NCI-H187 (cell line): Measurements from ENCODE around the gene LMTK2.

Experiments used
- DNase-seq, 2 experiments: peaks; one replicate each; lab custom pipeline; 2025; lab: John Stamatoyannopoulos, UW

Gene LMTK2

DNA sequence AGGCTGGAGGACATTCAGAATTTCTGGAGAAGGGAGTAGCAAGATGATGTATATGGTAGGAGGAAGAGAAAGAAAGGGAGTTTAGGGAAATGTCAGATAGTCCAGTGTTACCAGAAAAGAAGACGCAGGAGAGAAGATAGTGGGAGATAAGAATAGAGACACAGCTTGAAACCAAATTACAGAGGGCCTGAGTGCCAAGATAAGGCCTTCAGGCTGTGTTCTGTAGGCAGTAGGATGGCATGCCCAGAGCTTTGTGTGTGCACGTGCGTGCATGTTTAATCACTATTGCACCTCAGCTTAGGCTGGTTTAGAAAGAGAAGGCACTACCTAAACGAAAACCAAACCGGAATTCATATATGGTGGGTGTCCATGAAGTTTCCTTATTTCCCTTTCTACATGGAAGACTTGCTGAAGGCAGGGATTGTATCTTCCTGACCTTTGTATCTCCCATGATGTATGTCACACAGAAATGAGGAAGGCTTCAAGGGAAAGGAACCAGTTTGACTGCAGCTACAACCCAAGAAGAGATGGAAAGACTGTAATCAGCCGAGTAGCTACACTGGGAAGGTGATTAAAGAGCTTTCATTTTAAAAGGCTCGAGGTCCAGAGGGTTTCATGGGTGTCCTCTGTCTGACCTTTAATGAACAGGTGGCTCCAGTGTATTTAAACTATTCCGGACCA is 68.7 kb downstream of the LMTK2 start:
- DNase-seq, result no peak

DNA sequence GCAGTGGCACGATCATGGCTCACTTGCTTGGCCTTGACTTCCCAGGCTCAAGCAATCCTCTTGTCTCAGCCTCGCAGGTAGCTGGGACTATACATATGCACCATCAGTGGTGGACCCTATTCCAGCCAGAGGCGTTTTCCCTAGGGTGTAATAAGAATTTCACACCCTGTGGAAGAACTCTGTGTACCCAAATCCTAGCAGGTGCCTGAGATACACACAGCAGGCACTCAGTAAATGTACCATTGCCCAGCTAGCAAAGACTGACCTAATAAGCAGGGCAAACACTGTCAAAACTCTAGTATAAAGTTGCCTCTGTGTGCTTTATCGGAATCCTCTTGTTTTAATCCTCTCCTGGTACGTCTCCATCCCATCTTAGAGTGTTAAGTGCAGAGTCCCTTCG is 70.9 kb downstream of the LMTK2 start:
- DNase-seq, result no peak

DNA sequence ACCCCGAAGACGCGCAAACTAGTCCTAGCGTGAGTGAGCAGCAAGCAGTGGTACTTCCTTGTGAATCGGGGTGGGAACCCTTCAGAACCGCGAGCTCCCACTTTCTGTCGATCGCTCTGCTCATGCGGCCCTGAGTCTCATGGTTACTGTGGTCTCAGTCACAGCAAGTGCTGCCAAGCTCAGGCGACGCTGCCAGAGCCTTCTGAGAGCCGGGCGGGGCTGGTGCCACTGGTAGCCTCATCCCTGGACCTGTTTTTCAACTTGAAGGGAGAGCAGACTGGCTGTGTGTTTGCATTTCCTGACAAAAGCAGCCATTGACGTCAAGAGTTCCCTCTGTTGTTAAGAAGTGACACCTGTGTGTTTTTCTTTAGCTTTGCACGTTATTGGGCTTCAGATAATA is 71.7 kb downstream of the LMTK2 start:
- no peak for DNase-seq

DNA sequence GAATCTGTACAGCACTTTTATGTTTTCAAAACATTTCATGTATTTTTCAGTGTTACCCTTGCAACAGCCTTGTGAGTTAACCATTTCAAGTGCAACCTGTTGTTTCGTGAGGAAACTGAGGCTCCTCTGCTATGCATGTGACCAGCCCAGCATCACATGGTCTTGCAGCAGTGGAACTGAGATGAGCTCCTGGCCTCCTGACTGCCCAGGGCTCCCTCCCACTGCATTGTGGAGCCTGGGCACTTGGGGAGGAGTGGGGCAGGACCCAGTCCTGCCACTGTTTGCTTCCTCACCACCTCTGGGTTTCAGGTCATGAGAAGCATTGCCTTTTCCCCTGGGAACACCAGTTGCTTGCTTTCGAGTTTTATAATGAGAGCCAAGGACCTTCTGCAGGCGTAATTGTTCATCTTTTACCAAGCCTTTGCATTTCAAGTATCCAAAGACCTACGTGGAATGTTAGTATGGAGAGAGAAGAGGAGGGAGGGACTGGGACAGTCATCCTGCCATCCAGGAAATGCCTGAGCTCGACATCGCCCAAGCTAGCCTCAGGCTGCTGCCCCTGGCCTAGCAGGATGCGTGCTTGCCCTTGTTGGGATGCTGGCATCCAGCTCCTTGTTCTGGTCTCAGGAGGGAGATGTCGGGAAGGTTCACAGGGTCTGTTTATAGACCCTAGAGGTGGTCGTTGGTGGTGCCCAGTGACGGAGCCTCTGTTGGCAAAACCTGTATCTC is 72.3 kb downstream of the LMTK2 start:
- DNase-seq, result no peak

DNA sequence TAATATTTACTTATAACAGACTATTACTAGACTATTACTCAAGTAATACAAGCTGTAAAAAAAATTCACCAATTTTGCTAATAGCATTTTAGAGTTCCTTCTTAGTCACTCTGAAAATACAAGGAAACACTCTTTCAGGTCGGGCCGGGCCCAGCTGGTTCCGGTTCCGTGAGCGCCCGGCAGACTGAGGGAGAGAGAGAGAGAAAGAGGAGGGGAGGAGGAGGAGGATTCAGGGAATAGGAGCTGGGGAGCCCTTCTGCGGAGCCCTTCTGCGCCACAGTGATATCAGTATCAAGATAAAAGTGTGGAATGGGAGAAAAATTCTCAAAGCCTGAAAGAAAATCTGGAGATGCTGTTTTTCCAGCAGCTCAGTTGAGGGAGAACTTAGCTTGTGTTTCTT is 74.1 kb downstream of the LMTK2 start:
- no peak for DNase-seq

DNA sequence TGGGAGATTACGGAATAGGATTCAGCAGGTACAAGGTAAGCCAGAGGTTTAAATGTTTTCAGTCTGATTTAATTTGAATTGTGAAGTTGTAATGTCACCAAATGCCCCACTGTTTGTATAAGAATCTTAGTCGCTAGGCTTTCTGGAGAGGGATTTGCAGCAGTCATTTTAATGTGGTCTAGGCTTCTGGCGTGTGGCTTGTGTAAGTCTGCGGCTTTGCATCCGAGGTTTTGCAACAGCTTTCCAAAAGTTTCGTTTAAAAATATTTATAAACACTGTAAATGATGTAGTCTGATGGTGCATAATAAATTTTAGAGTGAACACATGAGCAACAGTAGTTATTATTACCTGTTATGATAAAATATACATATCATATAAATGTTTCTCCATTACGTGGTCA is 78.4 kb downstream of the LMTK2 start:
- no peak for DNase-seq

DNA sequence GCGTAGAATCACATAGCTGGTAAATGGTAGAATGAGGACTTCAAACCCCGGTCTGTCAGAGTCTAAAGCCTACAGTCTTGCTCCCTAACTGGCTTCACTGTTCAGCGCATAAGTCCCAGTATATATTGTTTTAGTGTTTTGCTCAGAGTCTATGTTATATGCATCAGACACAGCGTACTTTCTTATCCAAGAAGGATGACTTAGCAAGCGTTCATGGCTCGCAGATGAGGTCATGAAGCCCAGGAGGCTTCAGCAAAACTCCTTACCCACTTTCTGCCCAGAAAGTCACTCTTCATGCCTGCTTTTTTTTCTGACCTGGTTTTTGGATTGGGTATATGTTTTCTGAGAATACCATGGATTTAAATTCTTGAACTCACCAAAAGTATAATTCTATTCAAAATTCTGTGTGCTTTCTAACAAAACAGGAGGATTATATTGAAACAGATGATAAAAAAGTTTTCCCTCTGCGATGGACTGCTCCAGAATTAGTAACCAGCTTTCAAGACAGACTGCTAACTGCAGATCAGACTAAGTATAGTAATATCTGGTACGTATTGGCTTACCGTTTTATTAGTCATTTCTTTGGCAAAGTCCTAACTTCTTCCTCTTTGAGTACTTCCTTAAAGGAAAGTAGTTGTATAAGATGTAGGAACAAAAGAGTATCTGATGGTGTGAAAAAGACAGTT is 79.9 kb downstream of the LMTK2 start:
- no peak for DNase-seq

DNA sequence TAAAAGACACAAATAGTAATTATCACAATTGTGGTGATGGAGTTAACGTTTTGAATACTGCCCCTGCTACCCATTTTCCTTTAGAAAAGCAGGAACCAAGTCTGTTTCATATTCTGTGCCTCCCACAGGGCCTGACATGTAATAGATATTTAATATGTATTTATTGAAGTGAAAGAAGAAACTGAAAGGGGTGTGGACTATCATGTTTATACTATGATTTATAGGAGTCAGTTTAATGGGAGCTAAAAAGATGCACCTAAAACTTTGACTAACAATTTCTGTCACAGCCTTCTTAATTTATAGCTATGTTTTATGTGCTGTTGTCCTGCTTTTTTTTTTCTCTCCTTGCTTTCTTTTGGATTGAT is 80.5 kb downstream of the LMTK2 start:
- no peak for DNase-seq

DNA sequence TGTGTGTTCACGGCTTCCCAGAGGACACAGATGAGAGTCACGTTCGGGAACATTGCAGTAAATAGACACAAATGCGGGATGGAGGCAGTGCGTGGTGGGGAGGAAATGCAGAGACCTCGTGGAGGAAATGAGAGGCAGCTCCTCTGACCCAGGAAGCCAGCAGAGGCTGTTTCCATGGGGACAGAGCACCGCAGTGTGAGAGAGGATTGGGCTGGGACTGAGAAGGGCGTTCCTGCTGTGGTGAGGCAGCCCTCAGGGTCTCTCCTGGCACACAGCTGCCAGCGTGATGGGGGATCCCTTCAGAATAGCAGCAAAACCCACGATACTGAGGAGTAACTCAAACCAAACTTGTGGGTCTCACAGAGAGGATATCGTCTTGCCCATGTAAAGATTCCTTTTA is 82.9 kb downstream of the LMTK2 start:
- no peak for DNase-seq

DNA sequence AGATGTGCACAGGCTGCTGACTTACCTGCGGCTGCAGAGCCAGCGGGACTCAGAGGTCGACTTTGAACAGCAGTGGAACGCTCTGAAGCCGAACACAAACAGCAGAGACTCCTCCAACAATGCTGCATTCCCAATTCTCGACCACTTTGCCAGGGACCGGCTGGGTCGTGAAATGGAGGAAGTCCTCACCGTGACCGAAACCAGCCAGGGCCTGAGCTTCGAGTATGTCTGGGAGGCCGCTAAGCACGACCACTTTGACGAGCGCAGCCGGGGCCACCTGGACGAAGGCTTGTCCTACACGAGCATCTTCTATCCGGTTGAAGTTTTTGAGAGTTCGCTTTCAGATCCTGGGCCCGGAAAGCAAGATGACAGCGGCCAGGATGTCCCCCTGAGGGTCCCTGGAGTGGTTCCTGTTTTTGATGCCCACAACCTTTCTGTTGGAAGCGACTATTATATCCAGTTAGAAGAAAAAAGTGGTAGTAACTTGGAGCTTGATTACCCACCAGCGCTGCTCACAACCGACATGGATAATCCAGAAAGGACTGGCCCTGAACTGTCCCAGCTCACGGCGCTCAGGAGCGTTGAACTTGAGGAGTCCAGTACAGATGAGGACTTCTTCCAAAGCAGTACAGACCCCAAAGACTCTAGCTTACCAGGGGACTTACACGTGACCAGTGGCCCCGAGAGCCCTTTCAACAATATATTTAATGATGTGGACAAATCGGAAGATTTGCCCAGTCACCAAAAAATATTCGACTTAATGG is 85.2 kb downstream of the LMTK2 start:
- no peak for DNase-seq

DNA sequence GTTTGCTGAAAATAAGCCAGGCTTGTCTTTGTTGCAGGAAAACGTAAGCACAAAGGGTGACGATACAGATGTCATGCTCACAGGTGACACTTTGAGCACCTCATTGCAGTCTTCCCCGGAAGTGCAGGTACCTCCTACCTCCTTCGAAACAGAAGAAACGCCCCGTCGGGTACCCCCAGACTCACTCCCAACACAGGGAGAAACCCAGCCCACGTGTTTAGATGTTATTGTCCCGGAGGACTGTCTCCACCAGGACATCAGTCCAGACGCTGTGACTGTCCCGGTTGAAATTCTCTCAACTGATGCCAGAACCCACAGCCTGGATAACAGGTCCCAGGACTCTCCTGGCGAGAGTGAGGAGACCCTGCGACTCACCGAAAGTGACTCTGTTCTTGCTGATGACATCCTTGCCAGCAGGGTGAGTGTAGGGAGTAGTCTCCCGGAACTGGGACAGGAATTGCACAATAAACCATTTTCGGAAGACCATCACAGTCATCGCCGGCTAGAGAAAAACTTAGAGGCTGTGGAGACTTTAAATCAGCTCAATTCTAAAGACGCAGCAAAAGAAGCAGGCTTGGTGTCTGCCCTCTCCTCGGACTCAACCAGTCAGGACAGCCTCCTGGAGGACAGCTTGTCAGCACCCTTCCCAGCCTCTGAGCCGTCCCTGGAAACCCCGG is 86.3 kb downstream of the LMTK2 start:
- DNase-seq, result no peak

DNA sequence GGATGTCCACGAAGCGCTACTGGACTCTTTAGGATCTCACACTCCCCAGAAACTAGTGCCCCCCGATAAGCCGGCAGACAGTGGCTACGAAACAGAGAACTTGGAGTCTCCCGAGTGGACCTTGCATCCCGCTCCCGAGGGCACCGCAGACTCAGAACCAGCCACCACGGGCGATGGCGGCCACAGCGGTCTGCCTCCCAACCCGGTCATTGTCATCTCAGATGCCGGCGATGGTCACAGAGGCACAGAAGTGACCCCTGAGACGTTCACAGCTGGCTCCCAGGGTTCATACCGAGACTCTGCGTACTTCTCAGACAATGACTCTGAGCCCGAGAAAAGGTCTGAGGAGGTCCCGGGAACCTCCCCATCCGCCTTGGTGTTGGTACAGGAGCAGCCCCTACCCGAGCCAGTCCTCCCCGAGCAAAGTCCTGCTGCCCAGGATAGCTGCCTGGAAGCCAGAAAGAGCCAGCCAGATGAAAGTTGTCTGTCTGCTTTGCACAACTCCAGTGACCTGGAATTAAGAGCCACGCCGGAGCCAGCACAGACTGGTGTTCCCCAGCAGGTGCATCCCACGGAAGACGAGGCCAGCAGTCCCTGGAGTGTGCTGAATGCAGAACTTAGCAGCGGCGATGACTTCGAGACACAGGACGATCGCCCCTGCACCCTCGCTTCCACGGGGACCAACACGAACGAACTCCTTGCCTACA is 87.0 kb downstream of the LMTK2 start:
- DNase-seq, result no peak

DNA sequence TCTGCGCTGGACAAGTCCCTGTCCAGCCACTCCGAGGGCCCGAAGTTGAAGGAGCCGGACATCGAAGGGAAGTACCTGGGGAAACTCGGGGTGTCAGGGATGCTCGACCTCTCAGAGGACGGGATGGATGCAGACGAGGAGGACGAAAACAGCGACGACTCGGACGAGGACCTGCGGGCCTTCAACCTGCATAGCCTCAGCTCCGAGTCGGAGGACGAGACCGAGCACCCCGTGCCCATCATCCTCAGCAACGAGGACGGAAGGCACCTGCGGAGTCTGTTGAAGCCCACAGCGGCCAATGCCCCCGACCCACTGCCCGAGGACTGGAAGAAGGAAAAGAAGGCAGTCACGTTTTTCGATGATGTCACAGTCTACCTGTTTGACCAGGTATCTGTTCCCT is 87.5 kb downstream of the LMTK2 start:
- DNase-seq, result no peak

DNA sequence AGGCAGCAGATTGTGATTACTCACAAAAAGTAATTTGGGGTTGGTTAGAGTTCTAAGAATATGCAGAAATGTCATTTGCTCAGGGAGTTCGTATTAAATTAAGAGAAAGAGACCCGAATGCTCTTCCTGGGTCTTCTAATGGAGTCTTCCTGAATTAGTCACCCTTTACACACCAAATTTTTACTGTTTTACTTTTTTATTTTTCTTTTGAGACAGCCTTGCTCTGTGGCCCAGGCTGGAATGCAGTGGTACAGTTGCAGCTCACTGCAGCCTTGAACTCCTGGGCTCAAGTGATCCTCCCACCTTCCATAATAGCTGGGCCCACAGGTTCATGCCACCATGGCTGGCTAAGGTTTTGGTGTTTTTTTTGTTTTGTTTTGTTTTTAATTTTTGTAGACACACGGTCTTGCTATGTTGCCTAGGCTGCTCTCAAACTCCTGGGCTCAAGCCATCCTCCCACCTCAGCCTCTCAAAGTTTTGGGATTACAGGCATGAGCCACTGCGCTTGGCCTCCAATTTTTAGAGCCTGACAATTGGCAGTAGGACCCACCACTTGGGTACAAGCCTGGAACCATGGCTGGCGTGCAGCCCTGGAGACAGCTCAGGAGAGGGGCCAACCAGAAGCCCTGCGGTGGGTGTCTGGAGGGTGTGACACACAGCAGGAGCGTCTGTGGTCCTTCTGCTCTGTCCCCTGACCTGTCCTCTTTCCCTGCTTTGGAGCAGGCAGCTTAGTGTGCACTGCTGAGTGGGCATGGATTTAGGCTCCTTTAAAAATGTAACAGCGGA is 88.2 kb downstream of the LMTK2 start:
- DNase-seq, result no peak

DNA sequence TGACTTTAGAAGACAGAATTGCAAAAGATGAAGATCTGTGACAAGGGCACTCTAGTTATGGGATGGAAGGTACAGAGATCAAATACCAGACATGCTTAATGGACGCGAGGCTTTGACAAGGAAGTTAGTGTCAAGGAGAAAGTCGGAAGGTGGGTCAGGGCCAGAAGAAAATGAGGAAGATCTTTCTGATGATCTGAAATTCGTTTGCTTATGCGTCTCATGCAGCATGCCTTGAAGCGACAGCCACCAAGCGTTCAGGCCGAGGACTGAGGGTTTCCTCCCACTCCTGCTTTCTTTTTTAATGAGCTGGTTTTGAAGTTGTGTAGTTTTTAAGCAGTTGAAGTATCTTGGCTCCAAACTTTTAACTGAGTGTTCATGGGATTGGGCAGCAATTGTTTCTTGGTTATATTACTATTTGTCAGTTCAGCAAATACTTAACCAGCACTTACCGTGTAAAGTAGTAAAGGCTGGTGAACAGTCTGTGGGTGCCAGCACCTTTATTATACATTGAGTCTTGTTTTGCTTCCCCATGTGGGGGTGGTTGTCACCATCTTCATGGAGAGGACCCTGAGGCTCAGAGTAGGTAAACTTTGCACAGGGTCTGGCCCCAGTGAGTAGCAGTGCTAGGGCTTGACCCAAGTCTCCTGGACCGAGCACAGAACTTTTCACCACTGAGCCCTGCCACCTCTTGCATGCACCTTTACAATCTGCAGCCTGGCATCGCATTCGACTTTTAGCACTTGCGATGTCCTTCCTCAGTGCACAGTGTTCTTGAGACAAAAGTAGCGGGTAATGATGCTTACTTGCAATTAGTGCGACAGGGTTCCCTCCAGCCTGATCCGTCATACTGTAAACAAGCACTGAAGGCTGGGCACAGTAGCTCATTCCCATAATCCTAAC is 90.3 kb downstream of the LMTK2 start:
- no peak for DNase-seq

DNA sequence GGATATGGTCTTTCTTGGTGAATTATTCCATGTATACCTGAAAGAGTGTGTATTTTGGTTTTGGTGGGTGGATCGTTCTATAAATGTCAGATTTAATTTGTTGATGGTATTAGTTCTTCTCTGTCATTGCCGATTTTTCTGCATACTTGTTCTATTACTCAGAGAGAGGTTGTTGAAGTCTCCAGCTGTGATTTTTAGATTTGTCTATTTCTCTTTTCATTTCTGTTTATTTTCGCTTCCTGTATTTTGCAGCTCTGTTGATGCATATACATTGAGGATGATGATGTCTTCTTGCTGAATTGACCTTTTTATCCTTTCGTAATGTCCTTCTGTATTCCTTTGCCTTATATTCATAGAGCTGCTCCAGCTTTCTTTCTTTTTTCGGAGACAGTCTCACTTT is 92.5 kb downstream of the LMTK2 start:
- DNase-seq, result no peak

DNA sequence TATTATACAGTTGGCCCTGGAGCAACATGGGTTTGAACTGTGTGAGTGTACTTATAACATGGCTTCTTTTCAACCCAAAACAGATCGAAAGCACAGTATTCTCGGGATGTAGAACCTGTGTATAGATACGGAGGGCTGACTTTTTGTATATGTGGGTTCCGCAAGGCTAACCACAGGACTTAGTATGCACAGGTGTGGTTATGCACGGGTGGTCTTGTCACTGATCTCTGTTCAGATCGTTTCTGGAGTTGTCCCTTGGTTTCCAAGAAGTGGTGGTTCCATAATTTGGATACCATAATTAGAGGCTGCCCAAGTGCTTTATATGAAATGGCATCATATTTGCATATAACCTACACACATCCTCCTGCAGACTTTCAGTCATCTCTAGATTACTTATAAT is 93.7 kb downstream of the LMTK2 start:
- DNase-seq, result no peak

DNA sequence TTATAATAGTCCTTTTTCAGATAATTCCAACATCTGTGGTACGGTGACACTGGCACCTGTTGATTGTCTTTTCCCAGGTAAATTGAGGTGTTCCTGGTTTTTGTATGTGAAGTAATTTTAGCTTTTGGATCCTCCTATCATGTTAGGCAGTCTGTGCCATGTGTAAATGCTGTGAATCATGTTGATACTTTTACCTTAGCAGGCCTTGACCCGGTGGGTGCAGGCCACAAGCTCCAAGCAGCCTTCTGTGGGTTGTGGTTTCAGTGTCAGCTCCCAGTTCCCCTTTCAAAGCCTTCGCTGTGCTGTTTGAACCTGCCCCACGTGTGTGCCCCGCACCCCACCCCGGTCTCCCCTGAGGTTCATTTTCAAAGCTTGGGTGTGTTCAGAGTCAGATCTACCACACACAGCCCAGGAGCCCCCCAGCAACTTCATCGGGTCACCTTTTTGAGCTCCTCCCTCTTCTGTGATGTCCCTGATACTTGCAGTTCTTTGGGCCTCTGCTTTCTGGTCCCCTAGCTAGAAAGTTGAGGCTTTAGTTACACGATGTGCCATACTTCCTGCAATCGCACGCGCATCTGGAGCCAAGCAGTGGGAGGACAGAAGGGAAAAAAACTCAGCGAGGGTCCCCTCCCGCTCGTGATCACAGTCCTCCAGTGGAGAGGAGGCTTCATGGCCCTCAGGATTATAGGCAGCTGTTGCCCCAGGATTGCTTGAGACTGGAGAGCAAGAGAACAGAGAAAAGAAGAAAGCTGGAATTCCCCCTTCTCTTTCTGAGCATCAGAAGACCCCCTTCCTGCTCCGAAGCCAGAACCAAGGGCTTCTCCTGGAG is 95.9 kb downstream of the LMTK2 start:
- DNase-seq, result no peak
